ENCODE results near the gene MAML2.

DNA sequence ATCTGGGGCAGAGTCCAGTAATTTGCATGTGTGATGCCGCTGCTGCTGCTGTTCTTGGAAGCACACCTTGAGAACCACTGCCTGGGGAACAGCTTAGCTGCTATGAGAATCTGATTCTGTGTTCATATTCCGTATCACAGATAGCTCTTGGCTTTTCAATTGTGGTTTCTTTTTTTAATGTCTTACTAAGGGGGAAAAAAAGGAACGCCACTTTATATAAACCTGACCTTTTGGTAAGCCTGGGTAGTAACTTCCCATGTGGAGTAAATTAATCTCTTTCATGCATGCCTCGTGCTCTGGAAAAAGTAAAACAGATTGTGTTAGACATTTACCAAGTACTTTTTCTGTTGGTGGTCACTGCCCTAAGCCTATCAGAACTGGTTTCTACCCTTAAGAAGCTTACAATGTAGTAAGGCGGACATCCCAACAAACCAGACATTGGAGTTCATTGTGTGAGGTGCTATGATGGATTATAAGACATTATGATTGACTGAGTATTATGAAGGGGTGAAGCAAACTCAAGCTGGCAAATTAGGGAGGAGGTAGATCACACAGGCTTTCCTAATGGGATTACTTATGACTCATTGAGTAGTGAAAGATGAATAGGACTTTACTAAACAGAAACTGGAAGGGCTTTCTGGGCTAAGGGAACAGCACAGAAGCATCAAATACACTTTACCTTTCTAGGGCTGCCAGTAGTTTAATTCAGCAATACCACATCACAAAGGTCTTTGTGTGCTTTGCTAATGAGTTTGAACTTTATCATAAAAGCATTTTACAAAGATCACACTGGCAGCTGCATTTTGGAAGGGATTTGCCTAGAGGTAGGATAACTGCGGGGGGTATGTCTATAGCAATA, 64.7 kb downstream of the MAML2 start:
- TF ChIP-seq GATA3 (IDR thresholded peaks at IDR 0.05; ENCODE audit: low read depth, low read length) (no peak), GATA2 (IDR thresholded peaks at IDR 0.05; ENCODE audit: low read depth, low read length) (no peak)
